IPS-18c (cell line): ENCODE data around the gene TMSB4X.
"Not testable (repeated sequence)": the region's sequence is repeated elsewhere in the genome, so short reads cannot be mapped to it uniquely, and the experiment has no call there.

Experiments used
- H3K4me3 ChIP-seq: 2 replicates; pipeline ENCODE4 v1.7.0; 2013; ENCODE audit warnings: low read depth, mild to moderate bottlenecking, low read length, moderate library complexity; ENCODE audit not compliant: insufficient read depth
- H3K9me3 ChIP-seq: one replicate; pipeline ENCODE4 v1.6.1; 2013; ENCODE audit warnings: mild to moderate bottlenecking, low read length, moderate library complexity; ENCODE audit not compliant: control insufficient read depth, insufficient read depth

Gene TMSB4X

GRCh38 chrX:12970691-12971202 lies 4.2 kb upstream of the TMSB4X start:
- Histone ChIP-seq H3K9me3 (peaks cover 7% of the 10 kb centered on the region), H3K4me3 (no peak overlapping the region)

- Histone ChIP-seq H3K9me3 (peaks cover 9% of the 10 kb centered on the region), H3K4me3 (no peak overlapping the region)
These were observed 3.5 kb upstream of the TMSB4X start for GRCh38 chrX:12971282-12972003.

- H3K4me3 ChIP-seq = no peak overlapping the region
These were observed 2.7 kb upstream of the TMSB4X start for GRCh38 chrX:12972243-12972642.

DNA sequence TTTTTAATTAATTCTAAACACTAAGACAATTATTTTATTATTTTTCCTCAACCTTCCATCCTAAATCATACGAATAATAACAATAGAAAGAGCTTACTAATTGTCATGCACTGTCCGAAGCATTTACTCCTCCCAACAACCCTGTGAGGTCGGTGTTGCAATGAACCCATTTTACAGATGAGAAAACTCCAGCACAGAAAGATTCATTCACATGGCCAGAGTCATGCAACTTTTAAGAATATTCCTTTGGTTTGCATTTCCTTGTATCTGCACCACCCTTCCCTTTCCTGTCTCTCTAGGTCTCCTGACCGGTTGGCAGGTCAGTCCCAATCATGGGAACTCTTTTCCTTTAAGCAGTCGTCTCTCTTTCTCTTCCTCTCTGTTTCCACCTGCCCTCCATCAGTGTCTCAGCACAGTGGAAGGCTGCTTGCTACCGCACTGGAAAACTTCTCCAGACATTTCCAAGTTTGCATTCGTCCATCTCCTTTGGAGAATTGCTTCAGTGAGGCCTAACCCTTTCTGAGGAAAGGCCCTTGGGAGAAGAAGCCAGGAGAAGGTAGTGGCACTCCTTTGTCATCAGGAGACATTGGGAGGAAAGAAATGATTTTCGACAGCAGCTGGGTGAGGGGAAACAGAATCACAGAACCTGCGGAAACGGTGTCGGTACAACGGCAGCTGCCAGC lies 1.9 kb upstream of the TMSB4X start:
- Histone ChIP-seq H3K4me3 (no peak overlapping the region), H3K9me3 (peaks cover 6% of the 10 kb centered on the region)

More at GRCh38 chrX:12972243-12972642, 2.7 kb upstream of the TMSB4X start:
- peaks cover 7% of the 10 kb centered on the region for H3K9me3 ChIP-seq

GRCh38 chrX:12973561-12974304 lies 1.2 kb upstream of the TMSB4X start:
- peaks cover 6% of the 10 kb centered on the region for H3K9me3 ChIP-seq
- no peak overlapping the region for H3K4me3 ChIP-seq

GRCh38 chrX:12974305-12974795 lies 560 bp upstream of the TMSB4X start:
- H3K9me3 ChIP-seq = peaks cover 6% of the 10 kb centered on the region
- peak overlapping the region; percentile 91 for H3K4me3 ChIP-seq

DNA sequence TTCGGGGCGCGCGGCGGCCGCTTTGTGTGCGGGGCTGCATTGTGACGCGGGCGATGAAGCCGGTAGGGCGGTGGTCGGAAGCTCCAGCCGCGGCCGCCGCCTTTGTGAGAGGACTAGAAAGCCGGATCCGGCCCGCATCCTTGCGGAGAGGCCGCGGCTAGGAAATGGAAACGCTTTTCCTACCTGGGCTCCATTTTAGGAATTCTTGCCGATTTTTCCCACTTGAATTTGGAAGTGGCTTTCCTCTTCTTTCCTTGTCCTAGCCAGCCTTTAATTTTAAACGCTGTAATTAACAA lies 708 bp downstream of the TMSB4X start:
- peak overlapping the region; percentile 91 for H3K4me3 ChIP-seq

GRCh38 chrX:12975991-12976558 lies 1.2 kb downstream of the TMSB4X start:
- Histone ChIP-seq H3K4me3 (peak overlapping the region; percentile 91), H3K9me3 (peaks cover 6% of the 10 kb centered on the region)

More for the DNA sequence above, 708 bp downstream of the TMSB4X start:
- peaks cover 6% of the 10 kb centered on the region for H3K9me3 ChIP-seq

DNA sequence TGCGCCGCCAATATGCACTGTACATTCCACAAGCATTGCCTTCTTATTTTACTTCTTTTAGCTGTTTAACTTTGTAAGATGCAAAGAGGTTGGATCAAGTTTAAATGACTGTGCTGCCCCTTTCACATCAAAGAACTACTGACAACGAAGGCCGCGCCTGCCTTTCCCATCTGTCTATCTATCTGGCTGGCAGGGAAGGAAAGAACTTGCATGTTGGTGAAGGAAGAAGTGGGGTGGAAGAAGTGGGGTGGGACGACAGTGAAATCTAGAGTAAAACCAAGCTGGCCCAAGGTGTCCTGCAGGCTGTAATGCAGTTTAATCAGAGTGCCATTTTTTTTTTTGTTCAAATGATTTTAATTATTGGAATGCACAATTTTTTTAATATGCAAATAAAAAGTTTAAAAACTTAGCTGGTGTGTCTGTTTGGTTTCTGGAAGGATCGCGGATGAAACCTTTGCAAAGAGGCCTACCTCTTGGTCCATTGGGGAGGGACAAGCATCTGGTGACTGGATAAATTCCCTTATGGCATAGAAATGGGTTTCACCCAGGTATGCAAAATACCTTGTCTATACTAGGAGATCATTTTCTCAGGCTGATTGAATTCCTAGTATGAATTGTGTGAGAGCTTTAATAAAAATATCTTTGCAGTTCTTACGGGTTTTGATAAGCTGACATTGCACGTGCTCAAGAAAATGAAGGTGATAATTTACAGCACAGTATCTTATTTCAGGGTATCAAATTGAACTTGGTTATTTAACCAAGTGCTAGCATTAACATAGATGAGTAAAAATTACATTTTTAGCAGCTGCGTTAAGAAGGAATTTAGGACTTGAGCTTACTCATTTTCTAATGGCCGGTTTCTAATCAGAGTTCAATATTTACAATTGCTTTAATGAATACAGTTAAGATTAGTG lies 2.2 kb downstream of the TMSB4X start:
- not testable (repeated sequence) for H3K9me3 ChIP-seq
- H3K4me3 ChIP-seq = peak overlapping the region; percentile 91; the same call in 1 of the 2 replicates

- Histone ChIP-seq H3K4me3 (no peak overlapping the region), H3K9me3 (peaks cover 2% of the 10 kb centered on the region)
These were observed 2.9 kb downstream of the TMSB4X start for GRCh38 chrX:12977761-12978204.

DNA sequence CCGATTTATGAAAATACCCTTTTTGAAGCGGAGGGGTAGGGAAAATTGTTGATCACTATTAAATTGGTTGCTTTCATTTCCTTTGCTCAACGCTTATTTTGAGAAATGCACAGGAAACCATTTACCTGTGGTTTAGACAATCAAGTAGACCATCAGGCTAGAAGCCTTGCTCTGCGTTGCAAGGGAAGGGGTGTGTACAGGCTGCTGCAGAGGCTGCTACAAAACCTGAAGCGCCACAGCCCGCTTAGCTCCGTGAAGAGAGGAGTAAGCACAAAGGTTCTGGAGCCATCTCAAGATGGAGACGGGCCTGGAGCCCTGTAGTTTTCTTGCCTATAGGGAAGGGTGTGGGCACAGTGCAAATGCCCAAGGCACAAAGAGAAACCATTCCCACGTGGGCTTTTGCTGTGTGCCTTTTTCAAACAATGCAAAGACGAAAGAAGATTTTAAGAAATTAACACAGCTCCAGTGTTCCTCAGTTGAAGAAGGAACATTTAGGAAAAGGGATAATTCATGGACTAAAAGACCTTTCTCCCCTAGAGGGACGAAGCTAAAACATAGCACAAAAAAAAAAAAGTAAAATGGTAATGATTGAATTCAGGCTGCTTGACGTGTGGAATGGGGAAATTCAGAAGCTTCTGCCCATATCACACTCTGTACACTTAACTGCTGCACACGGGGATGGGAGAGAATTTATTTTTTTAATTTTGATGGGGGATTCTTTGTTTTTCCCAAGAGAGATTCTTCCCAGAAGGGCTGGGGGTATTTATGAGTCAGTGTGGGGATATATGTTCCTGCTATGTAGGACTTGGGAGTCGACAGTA lies 3.5 kb downstream of the TMSB4X start:
- Histone ChIP-seq H3K9me3 (peaks cover 2% of the 10 kb centered on the region), H3K4me3 (no peak overlapping the region)

- H3K4me3 ChIP-seq = no peak overlapping the region
These were observed 4.2 kb downstream of the TMSB4X start for GRCh38 chrX:12979026-12979607.

GRCh38 chrX:12979616-12980015 lies 4.7 kb downstream of the TMSB4X start:
- Histone ChIP-seq H3K9me3 (peaks cover 2% of the 10 kb centered on the region), H3K4me3 (no peak overlapping the region)

More at GRCh38 chrX:12979026-12979607, 4.2 kb downstream of the TMSB4X start:
- peaks cover 2% of the 10 kb centered on the region for H3K9me3 ChIP-seq

- H3K4me3 ChIP-seq, H3K9me3 ChIP-seq: not testable (repeated sequence)
These were observed 5.1 kb downstream of the TMSB4X start for GRCh38 chrX:12980039-12980438.

GRCh38 chrX:12981880-12982279 lies 7.0 kb downstream of the TMSB4X start:
- Histone ChIP-seq H3K9me3 (no peaks in the 10 kb centered on the region), H3K4me3 (no peak overlapping the region)
